Activated CD4-positive, alpha-beta T cell treated with anti-CD3 and anti-CD28 coated beads for 1 hour (primary cell): ENCODE data around the gene VLDLR.

ENCODE experiments used
- DNase-seq: peaks from one replicate; pipeline ENCODE4 v3.0.0-alpha.2; 2020

The VLDLR gene

GRCh38 chr9:2621722-2622460, at the start of gene VLDLR:
Gene VLDLR (plus strand): TSS chr9:2621787. CDS start chr9:2622190, 403 bp downstream.
- no peak for DNase-seq

GRCh38 chr9:2574203-2574602, 47.4 kb upstream of the VLDLR start:
- no peak for DNase-seq

GRCh38 chr9:2576631-2577030, 45.0 kb upstream of the VLDLR start:
- DNase-seq = no peak

GRCh38 chr9:2583308-2584013, 38.1 kb upstream of the VLDLR start:
- DNase-seq = no peak

- no peak for DNase-seq
Measured at GRCh38 chr9:2591967-2592366, 29.6 kb upstream of the VLDLR start.

GRCh38 chr9:2593744-2594143, 27.8 kb upstream of the VLDLR start:
- no peak for DNase-seq

GRCh38 chr9:2595973-2596372, 25.6 kb upstream of the VLDLR start:
- DNase-seq = no peak

GRCh38 chr9:2597483-2597882, 24.1 kb upstream of the VLDLR start:
- DNase-seq = no peak

- no peak for DNase-seq
Measured at GRCh38 chr9:2599896-2600295, 21.7 kb upstream of the VLDLR start.

- DNase-seq = no peak
Measured at GRCh38 chr9:2600307-2600706, 21.3 kb upstream of the VLDLR start.

- no peak for DNase-seq
Measured at GRCh38 chr9:2601785-2602378, 19.7 kb upstream of the VLDLR start.

GRCh38 chr9:2602704-2603116, 18.9 kb upstream of the VLDLR start:
- DNase-seq = no peak

GRCh38 chr9:2603621-2604020, 18.0 kb upstream of the VLDLR start:
- DNase-seq = no peak

- no peak for DNase-seq
Measured at GRCh38 chr9:2605246-2605645, 16.3 kb upstream of the VLDLR start.

- no peak for DNase-seq
Measured at GRCh38 chr9:2608276-2608675, 13.3 kb upstream of the VLDLR start.

- DNase-seq = no peak
Measured at GRCh38 chr9:2610985-2611384, 10.6 kb upstream of the VLDLR start.

GRCh38 chr9:2611961-2612360, 9.6 kb upstream of the VLDLR start:
- no peak for DNase-seq

GRCh38 chr9:2613730-2614271, 7.8 kb upstream of the VLDLR start:
- DNase-seq = no peak

- no peak for DNase-seq
Measured at GRCh38 chr9:2615497-2615896, 6.1 kb upstream of the VLDLR start.

- no peak for DNase-seq
Measured at GRCh38 chr9:2616692-2617377, 4.8 kb upstream of the VLDLR start.

GRCh38 chr9:2618289-2618688, 3.3 kb upstream of the VLDLR start:
- DNase-seq = no peak

GRCh38 chr9:2620919-2621721, 467 bp upstream of the VLDLR start:
- no peak for DNase-seq
